ENCODE data around the gene NRCAM. TPM values are rescaled to one million over a fixed set of nuclear protein-coding genes. Genes with fewer than 3 reads are reported as not detected.

The NRCAM gene
- total and polyA plus RNA-seq, 8 donors, result 10.6 to 36.7 (median 16.2) TPM

- intact Hi-C loops (cut with DNase I), result no loop called here
- TF ChIP-seq CTCF (IDR thresholded peaks at IDR 0.05), result no peak
- H3K9me3 ChIP-seq, result no peaks in the 10 kb centered on the region
- no peaks in the 10 kb centered on the region for H3K27me3 ChIP-seq
- ATAC-seq (no peak), DNase-seq (no peak)
- H3K4me3 ChIP-seq, result no peak overlapping the region
- no peaks in the 10 kb centered on the region for H3K4me1 ChIP-seq
- H3K27ac ChIP-seq, result no peak overlapping the region
- H3K36me3 ChIP-seq, result no peaks in the 10 kb centered on the region
Measured at GRCh38 chr7:108285003-108285368, 171.2 kb downstream of the NRCAM start.

- no peak overlapping the region for H3K27ac ChIP-seq
- DNase-seq, result no peak
- ATAC-seq, result no peak
- no peak overlapping the region for H3K4me3 ChIP-seq
- no peak for TF ChIP-seq CTCF (IDR thresholded peaks at IDR 0.05)
- H3K4me1 ChIP-seq, result no peaks in the 10 kb centered on the region
- H3K36me3 ChIP-seq, result no peaks in the 10 kb centered on the region
- no peaks in the 10 kb centered on the region for H3K27me3 ChIP-seq
- H3K9me3 ChIP-seq, result no peaks in the 10 kb centered on the region
- intact Hi-C loops (cut with DNase I), result no loop called here
Measured at GRCh38 chr7:108284349-108285002, 171.8 kb downstream of the NRCAM start.

GRCh38 chr7:108283252-108283651, 173.0 kb downstream of the NRCAM start:
- TF ChIP-seq CTCF (IDR thresholded peaks at IDR 0.05), result no peak
- no peak overlapping the region for H3K4me3 ChIP-seq
- H3K27ac ChIP-seq, result no peak overlapping the region
- no peaks in the 10 kb centered on the region for H3K4me1 ChIP-seq
- H3K27me3 ChIP-seq, result no peaks in the 10 kb centered on the region
- intact Hi-C loops (cut with DNase I), result no loop called here
- ATAC-seq (no peak), DNase-seq (no peak)
- H3K36me3 ChIP-seq, result no peaks in the 10 kb centered on the region
- no peaks in the 10 kb centered on the region for H3K9me3 ChIP-seq

- H3K9me3 ChIP-seq, result no peaks in the 10 kb centered on the region
- DNase-seq, result no peak
- no peak for TF ChIP-seq CTCF (IDR thresholded peaks at IDR 0.05)
- no peak overlapping the region for H3K4me3 ChIP-seq
- no peak for ATAC-seq
- H3K36me3 ChIP-seq, result no peaks in the 10 kb centered on the region
- intact Hi-C loops (cut with DNase I), result no loop called here
- H3K27me3 ChIP-seq, result no peaks in the 10 kb centered on the region
- no peaks in the 10 kb centered on the region for H3K4me1 ChIP-seq
- no peak overlapping the region for H3K27ac ChIP-seq
Measured at GRCh38 chr7:108282427-108282996, 173.7 kb downstream of the NRCAM start.

- H3K36me3 ChIP-seq, result no peaks in the 10 kb centered on the region
- no peak for DNase-seq
- H3K4me1 ChIP-seq, result no peaks in the 10 kb centered on the region
- no peak overlapping the region for H3K27ac ChIP-seq
- TF ChIP-seq CTCF (IDR thresholded peaks at IDR 0.05), result no peak
- no peak overlapping the region for H3K4me3 ChIP-seq
- intact Hi-C loops (cut with DNase I), result no loop called here
- ATAC-seq, result no peak
- no peaks in the 10 kb centered on the region for H3K9me3 ChIP-seq
- H3K27me3 ChIP-seq, result no peaks in the 10 kb centered on the region
Measured at GRCh38 chr7:108280136-108280535, 176.1 kb downstream of the NRCAM start.
